HS-27A (cell line): ENCODE data around the gene SH3PXD2B.
"Not testable (repeated sequence)": the region's sequence is repeated elsewhere in the genome, so short reads cannot be mapped to it uniquely, and the experiment has no call there.

Experiments
- DNase-seq: peaks from one replicate; pipeline ENCODE4 v3.0.0-alpha.2; 2012; ENCODE audit warnings: low read depth, missing footprints

Gene SH3PXD2B

GRCh38 chr5:172399826-172400225, 54.5 kb downstream of the SH3PXD2B start:
- DNase-seq: no peak

GRCh38 chr5:172399336-172399735, 55.0 kb downstream of the SH3PXD2B start:
- no peak for DNase-seq

- DNase-seq: not testable (repeated sequence)
Observed at GRCh38 chr5:172398645-172399044, 55.7 kb downstream of the SH3PXD2B start.

- not testable (repeated sequence) for DNase-seq
Observed at GRCh38 chr5:172396994-172397393, 57.3 kb downstream of the SH3PXD2B start.

- no peak for DNase-seq
Observed at GRCh38 chr5:172396220-172396619, 58.1 kb downstream of the SH3PXD2B start.

- DNase-seq: no peak
Observed at GRCh38 chr5:172395483-172395882, 58.8 kb downstream of the SH3PXD2B start.

GRCh38 chr5:172389578-172390112, 64.7 kb downstream of the SH3PXD2B start:
- no peak for DNase-seq

- DNase-seq: no peak
Observed at GRCh38 chr5:172388246-172388733, 66.0 kb downstream of the SH3PXD2B start.

- DNase-seq: no peak
Observed at GRCh38 chr5:172385707-172386106, 68.6 kb downstream of the SH3PXD2B start.

- DNase-seq: no peak
Observed at GRCh38 chr5:172385010-172385563, 69.2 kb downstream of the SH3PXD2B start.

GRCh38 chr5:172383191-172383802, 71.0 kb downstream of the SH3PXD2B start:
- no peak for DNase-seq

GRCh38 chr5:172380987-172381643, 73.2 kb downstream of the SH3PXD2B start:
- no peak for DNase-seq

- DNase-seq: no peak
Observed at GRCh38 chr5:172380301-172380986, 73.9 kb downstream of the SH3PXD2B start.

- DNase-seq: no peak
Observed at GRCh38 chr5:172379481-172379880, 74.8 kb downstream of the SH3PXD2B start.

- DNase-seq: no peak
Observed at GRCh38 chr5:172377856-172378255, 76.5 kb downstream of the SH3PXD2B start.

- DNase-seq: no peak
Observed at GRCh38 chr5:172377438-172377837, 76.9 kb downstream of the SH3PXD2B start.

- DNase-seq: no peak
Observed at GRCh38 chr5:172374783-172375182, 79.5 kb downstream of the SH3PXD2B start.

GRCh38 chr5:172373680-172374079, 80.6 kb downstream of the SH3PXD2B start:
- no peak for DNase-seq

- DNase-seq: no peak
Observed at GRCh38 chr5:172371684-172372083, 82.6 kb downstream of the SH3PXD2B start.

GRCh38 chr5:172370648-172371545, 83.4 kb downstream of the SH3PXD2B start:
- no peak for DNase-seq

GRCh38 chr5:172370237-172370640, 84.1 kb downstream of the SH3PXD2B start:
- no peak for DNase-seq
